Lung (tissue), 12 donors: ENCODE results near the gene P4HA1. TPM values are rescaled to one million over a fixed set of nuclear protein-coding genes. Genes with fewer than 3 reads are reported as not detected.

Source experiments
- ATAC-seq: fragments of 200-7000 bp; cut with Tn5 transposase; one replicate; pipeline ENCODE4 v1.9.1; 2020; ENCODE audit warnings: moderate number of reproducible peaks; ENCODE audit not compliant: insufficient read depth, low FRiP score
- DNase-seq, 3 donors: peaks; one replicate each; pipeline ENCODE4 v3.0.0-alpha.2; 2013 to 2017
- H3K27ac ChIP-seq, 2 donors: one replicate each; pipeline ENCODE4 v1.5.1; 2013; ENCODE audit warnings: mild to moderate bottlenecking in 2 of 2, moderate library complexity in 2 of 2, control low read depth in 1 of 2, inconsistent platforms in 1 of 2, low read depth in 1 of 2, low read length in 1 of 2
- H3K27me3 ChIP-seq, 3 donors: one replicate each; pipeline ENCODE4 v1.5.1; 2013; ENCODE audit warnings: low read length in 2 of 3; ENCODE audit not compliant: control insufficient read depth in 3 of 3, insufficient read depth in 3 of 3
- H3K36me3 ChIP-seq, 4 donors: one replicate each; pipeline ENCODE4 v1.5.1; 2013; ENCODE audit warnings: low read length in 4 of 4, mild to moderate bottlenecking in 1 of 4, moderate library complexity in 1 of 4; ENCODE audit not compliant: control insufficient read depth in 4 of 4, insufficient read depth in 4 of 4
- H3K4me1 ChIP-seq, 5 donors: one replicate each; pipeline ENCODE4 v1.5.1; 2013; ENCODE audit warnings: low read length in 5 of 5, mild to moderate bottlenecking in 2 of 5, moderate library complexity in 1 of 5; ENCODE audit not compliant: control insufficient read depth in 5 of 5, insufficient read depth in 5 of 5
- H3K4me3 ChIP-seq: one replicate; pipeline ENCODE4 v1.5.1; 2013; ENCODE audit warnings: mild to moderate bottlenecking, control low read depth, moderate library complexity
- H3K9ac ChIP-seq, 2 donors: one replicate each; pipeline ENCODE4 v1.5.1; 2013; ENCODE audit warnings: low read length in 2 of 2, control low read depth in 1 of 2; ENCODE audit not compliant: insufficient read depth in 1 of 2
- H3K9me3 ChIP-seq, 4 donors: one replicate each; pipeline ENCODE4 v1.5.1; 2013; ENCODE audit warnings: low read length in 3 of 4, mild to moderate bottlenecking in 1 of 4, moderate library complexity in 1 of 4; ENCODE audit not compliant: control insufficient read depth in 4 of 4, insufficient read depth in 3 of 4
- WGBS, 2 donors: extraction: QIAGEN DNeasy Blood & Tissue Kit; methylation state at CpG; one replicate each; pipeline ENCODE4 v1.1.7; 2013; 5-methylcytosine and 5-hydroxymethylcytosine counted together
- polyA plus RNA-seq, 2 donors: library from polyadenylated mRNA; stranded (reverse); fragments of 200-250 nt; gene quantifications; one replicate each; pipeline ENCODE4 v1.2.1, GENCODE V29; 2013
- total RNA-seq, 2 donors: library from RNA; depleted of rRNA in 1 of 2; stranded (reverse); fragments of >200 nt in 1 of 2; gene quantifications; one replicate each; pipeline ENCODE4 v1.2.1, GENCODE V29; 2014 to 2021
- TF ChIP-seq, protein P1 (sequence below): IDR thresholded peaks from 2 replicates; pipeline ENCODE4 v1.5.1; 2012; ENCODE audit warnings: mild to moderate bottlenecking; ENCODE audit errors: control extremely low read depth, extremely low read depth
- donor health status: control.
- donor health status: control.
- donor health status: Bipolar disorder and iron deficiency.
- donor health status: healthy.
- donor health status: DM: yes; HTN: yes; CAD: no.

P4HA1 gene
- total and polyA plus RNA-seq, 4 donors = 10.5 to 71.0 (median 32.2) TPM

DNA sequence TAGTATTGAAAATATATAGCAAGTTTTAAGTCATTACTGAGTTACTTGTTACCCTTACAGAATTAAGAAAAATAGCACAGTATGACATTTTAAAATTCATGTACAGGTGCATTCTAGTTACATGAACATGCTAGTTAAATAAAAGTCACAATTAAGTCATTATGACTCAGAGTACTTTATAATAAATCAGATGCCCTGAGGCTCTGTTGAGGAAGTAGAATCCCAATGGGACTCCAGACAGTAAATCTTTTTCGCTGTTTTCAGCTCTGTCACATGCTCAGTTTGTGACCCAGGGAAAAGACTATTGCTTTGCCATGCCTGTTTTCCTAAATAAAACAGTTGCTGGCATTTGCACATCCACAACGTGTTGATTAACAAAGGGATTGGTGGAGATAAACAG is 34.6 kb upstream of the P4HA1 start:
- no peak for DNase-seq

GRCh38 chr10:73126343-73126742 is 29.7 kb upstream of the P4HA1 start:
- Histone ChIP-seq H3K9ac (no peak overlapping the region), H3K36me3 (peaks cover 11 to 29% (median 20%) of the 10 kb centered on the region in 4 donors), H3K4me1 (no peaks in the 10 kb centered on the region), H3K9me3 (no peaks in the 10 kb centered on the region), H3K27me3 (no peaks in the 10 kb centered on the region), H3K27ac (no peak overlapping the region), H3K4me3 (no peak overlapping the region)
- DNase-seq (no peak), ATAC-seq (no peak)
- 95 to 98% methylated on average over 2 of the region's 2 CpGs for WGBS, 2 donors
- TF ChIP-seq, protein P1, sequence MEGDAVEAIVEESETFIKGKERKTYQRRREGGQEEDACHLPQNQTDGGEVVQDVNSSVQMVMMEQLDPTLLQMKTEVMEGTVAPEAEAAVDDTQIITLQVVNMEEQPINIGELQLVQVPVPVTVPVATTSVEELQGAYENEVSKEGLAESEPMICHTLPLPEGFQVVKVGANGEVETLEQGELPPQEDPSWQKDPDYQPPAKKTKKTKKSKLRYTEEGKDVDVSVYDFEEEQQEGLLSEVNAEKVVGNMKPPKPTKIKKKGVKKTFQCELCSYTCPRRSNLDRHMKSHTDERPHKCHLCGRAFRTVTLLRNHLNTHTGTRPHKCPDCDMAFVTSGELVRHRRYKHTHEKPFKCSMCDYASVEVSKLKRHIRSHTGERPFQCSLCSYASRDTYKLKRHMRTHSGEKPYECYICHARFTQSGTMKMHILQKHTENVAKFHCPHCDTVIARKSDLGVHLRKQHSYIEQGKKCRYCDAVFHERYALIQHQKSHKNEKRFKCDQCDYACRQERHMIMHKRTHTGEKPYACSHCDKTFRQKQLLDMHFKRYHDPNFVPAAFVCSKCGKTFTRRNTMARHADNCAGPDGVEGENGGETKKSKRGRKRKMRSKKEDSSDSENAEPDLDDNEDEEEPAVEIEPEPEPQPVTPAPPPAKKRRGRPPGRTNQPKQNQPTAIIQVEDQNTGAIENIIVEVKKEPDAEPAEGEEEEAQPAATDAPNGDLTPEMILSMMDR = no peak

More for the DNA sequence above, 34.6 kb upstream of the P4HA1 start:
- no peaks in the 10 kb centered on the region for H3K9me3 ChIP-seq
- no peak for ATAC-seq
- WGBS, 2 donors = 75 to 90% methylated on average over 2 of the region's 2 CpGs
- TF ChIP-seq, protein P1 = no peak
- no peak overlapping the region for H3K9ac ChIP-seq
- peaks cover 13 to 41% (median 26%) of the 10 kb centered on the region in 4 donors for H3K36me3 ChIP-seq
- no peaks in the 10 kb centered on the region for H3K4me1 ChIP-seq
- no peak overlapping the region for H3K4me3 ChIP-seq
- no peak overlapping the region for H3K27ac ChIP-seq
- H3K27me3 ChIP-seq = no peaks in the 10 kb centered on the region

- TF ChIP-seq, protein P1 = no peak
- 95 to 98% methylated on average over 4 of the region's 4 CpGs for WGBS, 2 donors
- Histone ChIP-seq H3K4me1 (peaks cover 0 to 5% (median 0%) of the 10 kb centered on the region in 5 donors), H3K27ac (no peak overlapping the region), H3K9ac (no peak overlapping the region), H3K27me3 (no peaks in the 10 kb centered on the region), H3K36me3 (peaks cover 0 to 4% (median under 1%) of the 10 kb centered on the region in 4 donors), H3K4me3 (no peak overlapping the region), H3K9me3 (no peaks in the 10 kb centered on the region)
- ATAC-seq (no peak), DNase-seq (no peak)
Measured at GRCh38 chr10:73119952-73120351, 23.3 kb upstream of the P4HA1 start.

DNA sequence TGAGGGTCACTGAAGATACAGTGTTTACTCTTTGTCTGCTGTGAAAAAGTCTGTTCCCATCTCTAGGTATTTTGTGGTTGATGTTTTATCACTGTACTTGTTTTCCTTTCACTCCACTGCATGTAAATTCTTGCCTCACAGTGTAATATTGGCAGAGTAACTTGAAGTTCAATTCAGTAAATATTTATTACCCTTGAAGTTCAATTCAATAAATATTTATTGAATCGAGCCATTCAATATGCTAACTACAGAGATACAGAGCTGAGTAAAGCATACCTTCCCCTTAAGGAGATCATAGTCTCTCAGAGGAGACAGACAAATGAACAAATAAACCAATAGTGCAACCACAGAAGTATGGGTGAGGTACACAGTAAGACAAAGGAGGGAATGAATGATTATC is 22.8 kb upstream of the P4HA1 start:
- no peaks in the 10 kb centered on the region for H3K27me3 ChIP-seq
- TF ChIP-seq, protein P1 = no peak
- ATAC-seq = no peak
- DNase-seq = no peak
- WGBS, 2 donors = 62 to 88% methylated on average over 1 of the region's 1 CpG
- no peak overlapping the region for H3K9ac ChIP-seq
- H3K4me3 ChIP-seq = no peak overlapping the region
- H3K36me3 ChIP-seq = peaks cover 0 to 4% (median 0%) of the 10 kb centered on the region in 4 donors
- no peaks in the 10 kb centered on the region for H3K9me3 ChIP-seq
- H3K27ac ChIP-seq = peak overlapping the region in 1 of 2 donors; percentile 99
- H3K4me1 ChIP-seq = peaks cover 0 to 5% (median 0%) of the 10 kb centered on the region in 5 donors
